Activated CD8-positive, alpha-beta memory T cell treated with anti-CD3 and anti-CD28 coated beads, Interleukin-2, amount 10 ng/mL, durations not matched to agents 7 days and 5 days (primary cell): Measurements from ENCODE around the gene BCL3. TPM values are rescaled to one million over a fixed set of nuclear protein-coding genes. Genes with fewer than 3 reads are reported as not detected.

ENCODE experiments used
- ATAC-seq: fragments of 150-1000 bp; cut with Tn5 transposase; one replicate; pipeline ENCODE4 v1.10.0; 2021; ENCODE audit warnings: moderate library complexity
- CTCF ChIA-PET: fragments of 350-600 bp; sonication (Branson Sonifier 250); formaldehyde crosslinking; loops from one replicate; lab custom pipeline; 2021; ENCODE audit warnings: antibody characterized with exemption; lab: Charles Lee
- DNase-seq: peaks from one replicate; pipeline ENCODE4 v3.0.0-alpha.2; 2020
- H3K27ac Mint-ChIP-seq: one replicate; pipeline ENCODE4 v1.8.0; 2021; ENCODE audit warnings: mild to moderate bottlenecking, mixed read lengths
- H3K27me3 Mint-ChIP-seq: one replicate; pipeline ENCODE4 v1.8.0; 2021; ENCODE audit warnings: mixed read lengths
- H3K36me3 Mint-ChIP-seq: one replicate; pipeline ENCODE4 v1.8.0; 2021; ENCODE audit warnings: mild to moderate bottlenecking, mixed read lengths
- H3K4me1 Mint-ChIP-seq: one replicate; pipeline ENCODE4 v1.8.0; 2021; ENCODE audit warnings: mixed read lengths
- H3K4me3 Mint-ChIP-seq: one replicate; pipeline ENCODE4 v1.8.0; 2021; ENCODE audit warnings: mild to moderate bottlenecking, moderate library complexity, mixed read lengths
- H3K9me3 Mint-ChIP-seq: one replicate; pipeline ENCODE4 v1.8.0; 2022; ENCODE audit warnings: low read depth, mixed read lengths
- total RNA-seq, 2 experiments: library from RNA; stranded (reverse); gene quantifications; one replicate each; pipeline ENCODE4 v1.2.3, GENCODE V29; 2021

BCL3 gene
- total RNA-seq, 2 experiments from 2014 or later, result 56.3 to 60.3 TPM

DNA sequence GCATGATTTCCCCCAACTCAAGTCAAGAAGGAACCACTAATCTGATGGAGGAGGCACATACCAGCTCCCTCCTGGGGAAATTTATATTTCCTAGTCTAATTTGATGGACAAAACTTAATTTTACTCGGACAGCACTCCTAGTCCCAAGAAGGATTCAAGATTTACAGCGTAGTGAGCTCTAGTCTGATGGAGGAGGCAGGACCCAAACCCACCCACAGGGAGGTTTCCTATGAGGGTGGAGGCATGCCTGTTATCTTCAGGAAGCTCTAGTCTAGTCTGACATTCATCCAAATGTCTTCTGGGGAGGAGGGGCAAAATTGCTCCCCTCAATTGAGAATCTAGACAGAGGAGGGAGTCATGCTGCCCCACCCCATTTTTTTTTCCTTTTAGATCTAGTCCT is 10.4 kb upstream of the BCL3 start:
- CTCF ChIA-PET, result interaction anchor here (1.0 to 9.0 kb wide), 3 partner anchors 9 to 32 kb away, joined by 5 to 75 read pairs (median 5); no protein-coding TSS in a partner anchor
- DNase-seq (no peak), ATAC-seq (no peak)
- Mint-ChIP-seq H3K27ac (no peak overlapping the region), H3K4me1 (peaks cover 32% of the 10 kb centered on the region), H3K9me3 (no peaks in the 10 kb centered on the region), H3K4me3 (no peak overlapping the region), H3K27me3 (no peaks in the 10 kb centered on the region), H3K36me3 (no peaks in the 10 kb centered on the region)

DNA sequence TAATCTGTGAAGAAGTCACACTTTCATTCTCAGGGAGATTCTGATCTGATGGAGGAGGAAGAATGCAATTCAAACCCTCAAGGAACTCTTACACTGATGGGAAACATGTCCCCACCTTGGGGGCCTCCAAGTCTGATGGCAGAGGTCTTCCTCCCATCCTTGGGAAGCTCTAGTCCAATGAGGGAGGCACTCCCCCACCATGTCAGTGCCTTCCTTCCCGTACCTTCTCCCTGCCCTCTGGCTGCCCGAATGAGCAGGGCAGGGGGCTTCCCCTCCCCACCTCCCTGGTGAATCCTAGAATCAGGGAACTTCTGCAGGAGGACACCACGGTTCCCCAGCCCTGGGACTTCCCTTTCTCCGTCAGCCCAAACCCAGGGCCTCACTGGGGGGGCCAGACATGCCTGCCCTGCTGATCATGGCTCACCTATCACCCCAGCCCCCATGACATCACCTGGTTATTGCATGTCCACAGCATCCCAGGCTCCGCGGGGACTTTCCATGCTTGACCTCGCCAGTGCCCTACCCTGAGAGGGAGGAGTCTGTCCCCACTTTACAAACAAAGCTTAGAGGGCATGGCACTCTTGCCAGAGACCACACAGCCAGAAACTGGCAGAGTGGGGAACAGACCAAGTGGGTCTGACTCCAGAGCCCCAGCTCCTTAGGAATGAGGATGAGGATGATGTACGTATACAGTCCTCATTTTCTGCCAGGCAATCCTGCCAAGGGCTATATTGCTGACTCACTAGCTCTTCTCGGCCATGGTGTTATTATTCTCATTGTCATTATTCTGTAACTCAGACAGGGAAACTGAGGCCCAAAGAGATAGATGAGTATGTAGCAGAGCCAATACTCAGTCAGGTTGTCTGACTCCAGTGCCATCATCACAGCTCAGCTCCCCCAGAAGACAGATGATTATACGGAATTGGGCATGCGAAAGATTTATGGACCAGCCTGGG is 9.6 kb upstream of the BCL3 start:
- Mint-ChIP-seq H3K4me3 (no peak overlapping the region), H3K9me3 (no peaks in the 10 kb centered on the region), H3K4me1 (peaks cover 32% of the 10 kb centered on the region), H3K36me3 (no peaks in the 10 kb centered on the region), H3K27me3 (no peaks in the 10 kb centered on the region), H3K27ac (no peak overlapping the region)
- DNase-seq, result no peak
- ATAC-seq, result no peak
- CTCF ChIA-PET, result interaction anchor here (1.0 to 9.0 kb wide), 5 partner anchors 10 to 49 kb away, joined by 3 to 75 read pairs (median 5); no protein-coding TSS in a partner anchor

DNA sequence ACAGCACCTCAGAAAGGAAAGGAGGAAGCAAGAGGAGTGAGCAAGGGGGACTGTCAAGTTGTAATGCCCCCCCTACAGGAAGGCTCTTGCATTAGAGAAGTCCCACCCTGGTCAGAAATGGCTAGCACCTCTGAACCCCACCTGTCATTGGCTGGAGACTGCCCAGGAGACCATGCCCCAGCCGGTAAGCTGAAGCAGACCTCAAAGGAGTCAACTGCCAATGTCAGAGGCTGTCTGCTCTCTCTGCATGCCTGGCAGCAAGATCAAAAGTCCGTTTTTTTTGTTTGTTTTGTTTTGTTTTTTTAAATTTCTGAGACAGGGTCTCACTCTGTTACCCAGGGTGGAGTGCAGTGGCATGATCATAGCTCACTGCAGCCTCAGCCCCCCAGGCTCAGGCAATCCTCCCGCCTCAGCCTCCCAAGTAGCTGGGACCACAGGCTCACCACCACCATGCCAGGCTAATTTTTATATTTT is 8.1 kb upstream of the BCL3 start:
- Mint-ChIP-seq H3K27me3 (no peaks in the 10 kb centered on the region), H3K36me3 (no peaks in the 10 kb centered on the region), H3K4me1 (peaks cover 26% of the 10 kb centered on the region), H3K4me3 (no peak overlapping the region), H3K9me3 (no peaks in the 10 kb centered on the region), H3K27ac (no peak overlapping the region)
- CTCF ChIA-PET, result interaction anchor here (1.3 to 9.0 kb wide), 3 partner anchors 16 to 51 kb away, joined by 3 to 75 read pairs (median 32); no protein-coding TSS in a partner anchor
- DNase-seq (no peak), ATAC-seq (no peak)

DNA sequence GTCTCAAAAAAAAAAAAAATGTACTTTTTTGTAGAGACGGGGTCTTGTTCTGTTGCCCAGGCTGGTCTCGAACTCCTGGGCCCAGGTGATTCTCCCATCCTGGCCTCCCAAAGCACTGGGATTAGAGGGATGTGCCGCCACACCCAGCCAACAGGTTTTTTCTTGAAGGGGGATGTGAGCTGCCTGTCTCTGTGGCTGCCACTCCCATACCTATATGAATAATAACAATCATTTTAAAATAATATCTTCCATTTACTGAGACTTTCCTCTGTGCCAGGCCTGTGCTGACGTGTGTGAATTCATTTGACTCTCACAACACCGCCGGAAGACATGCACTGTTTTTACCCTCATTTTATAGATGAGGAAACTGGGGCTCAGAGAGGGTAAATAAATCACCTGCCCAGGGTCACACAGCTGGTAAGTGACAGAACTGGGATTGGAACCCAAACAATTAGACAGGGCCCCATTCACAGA is 7.2 kb upstream of the BCL3 start:
- no peak for DNase-seq
- H3K36me3 Mint-ChIP-seq, result no peaks in the 10 kb centered on the region
- peaks cover 1% of the 10 kb centered on the region for H3K27me3 Mint-ChIP-seq
- H3K4me3 Mint-ChIP-seq, result no peak overlapping the region
- no peak for ATAC-seq
- H3K9me3 Mint-ChIP-seq, result no peaks in the 10 kb centered on the region
- no peak overlapping the region for H3K27ac Mint-ChIP-seq
- peaks cover 30% of the 10 kb centered on the region for H3K4me1 Mint-ChIP-seq
- CTCF ChIA-PET, result interaction anchor here (0.7 to 9.0 kb wide), 3 partner anchors 17 to 57 kb away, joined by 3 to 75 read pairs (median 32); no protein-coding TSS in a partner anchor

DNA sequence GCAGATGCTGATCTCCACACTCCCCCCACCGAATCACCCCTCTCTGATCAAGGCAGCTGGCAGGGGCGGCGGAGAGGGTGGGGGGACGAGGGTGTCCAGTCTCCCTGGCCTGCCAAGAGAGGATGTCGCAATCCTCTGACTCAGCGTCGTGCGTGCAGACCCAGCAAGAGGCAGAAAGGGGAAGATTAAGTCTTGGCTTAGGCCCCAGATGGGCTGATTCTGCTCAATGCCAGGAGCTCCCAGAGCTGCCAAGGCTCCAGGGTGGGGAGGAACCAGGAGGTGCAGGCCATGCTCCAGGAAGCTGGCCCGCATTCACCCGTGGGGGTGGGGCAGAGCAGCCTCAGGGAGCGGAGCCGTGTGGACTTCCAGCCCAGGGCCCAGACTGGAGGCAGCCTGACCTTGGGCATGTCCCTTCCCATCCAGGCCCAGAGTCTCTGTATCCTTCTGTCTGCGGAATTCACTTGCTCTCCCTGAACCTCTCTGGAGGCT is 6.6 kb upstream of the BCL3 start:
- H3K4me1 Mint-ChIP-seq, result peaks cover 33% of the 10 kb centered on the region
- ATAC-seq (no peak), DNase-seq (no peak)
- H3K27ac Mint-ChIP-seq, result peak overlapping the region; percentile 19
- CTCF ChIA-PET, result interaction anchor here (0.7 to 9.0 kb wide), 3 partner anchors 18 to 56 kb away, joined by 3 to 75 read pairs (median 32); no protein-coding TSS in a partner anchor
- no peaks in the 10 kb centered on the region for H3K9me3 Mint-ChIP-seq
- no peaks in the 10 kb centered on the region for H3K36me3 Mint-ChIP-seq
- H3K4me3 Mint-ChIP-seq, result no peak overlapping the region
- peaks cover 3% of the 10 kb centered on the region for H3K27me3 Mint-ChIP-seq

DNA sequence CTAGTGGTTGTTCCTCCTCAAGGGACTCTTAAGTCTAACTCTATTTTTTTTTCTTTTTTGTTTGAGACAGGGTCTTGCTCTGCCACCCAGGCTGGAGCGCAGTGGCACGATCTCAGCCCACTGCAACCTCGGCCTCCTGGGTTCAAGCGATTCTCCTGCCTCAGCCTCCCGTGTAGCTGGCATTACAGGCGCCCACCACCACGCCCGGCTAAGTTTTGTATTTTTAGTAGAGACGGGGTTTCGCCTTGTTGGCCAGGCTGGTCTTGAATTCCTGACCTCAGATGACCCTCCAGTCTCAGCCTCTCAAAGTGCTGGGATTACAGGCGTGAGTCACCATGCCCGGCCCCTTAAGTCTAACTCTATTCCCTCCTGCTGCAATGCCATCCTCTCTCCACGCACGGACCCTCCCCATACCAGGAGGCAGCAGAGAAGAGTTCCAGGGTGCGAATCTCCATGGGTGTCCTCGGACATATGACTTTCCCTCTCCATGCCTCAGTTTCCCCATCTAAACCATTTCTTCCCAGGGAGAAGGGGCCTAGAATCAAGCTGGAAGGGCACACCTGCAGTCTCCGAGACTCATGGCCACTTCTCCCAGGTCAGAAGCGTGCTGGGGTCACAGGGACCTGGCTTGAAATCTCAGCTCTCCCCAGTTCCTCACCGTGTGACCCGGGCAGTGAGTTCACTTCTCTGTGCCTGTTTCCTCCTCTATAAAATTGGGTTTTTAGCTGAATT is 6.0 kb upstream of the BCL3 start:
- Mint-ChIP-seq H3K27me3 (peaks cover 3% of the 10 kb centered on the region), H3K4me1 (peaks cover 31% of the 10 kb centered on the region), H3K4me3 (no peak overlapping the region), H3K9me3 (no peaks in the 10 kb centered on the region), H3K36me3 (no peaks in the 10 kb centered on the region), H3K27ac (no peak overlapping the region)
- DNase-seq (no peak), ATAC-seq (no peak)
- CTCF ChIA-PET, result interaction anchor here (0.9 to 9.0 kb wide), 4 partner anchors 14 to 49 kb away, joined by 3 to 75 read pairs (median 18); no protein-coding TSS in a partner anchor

DNA sequence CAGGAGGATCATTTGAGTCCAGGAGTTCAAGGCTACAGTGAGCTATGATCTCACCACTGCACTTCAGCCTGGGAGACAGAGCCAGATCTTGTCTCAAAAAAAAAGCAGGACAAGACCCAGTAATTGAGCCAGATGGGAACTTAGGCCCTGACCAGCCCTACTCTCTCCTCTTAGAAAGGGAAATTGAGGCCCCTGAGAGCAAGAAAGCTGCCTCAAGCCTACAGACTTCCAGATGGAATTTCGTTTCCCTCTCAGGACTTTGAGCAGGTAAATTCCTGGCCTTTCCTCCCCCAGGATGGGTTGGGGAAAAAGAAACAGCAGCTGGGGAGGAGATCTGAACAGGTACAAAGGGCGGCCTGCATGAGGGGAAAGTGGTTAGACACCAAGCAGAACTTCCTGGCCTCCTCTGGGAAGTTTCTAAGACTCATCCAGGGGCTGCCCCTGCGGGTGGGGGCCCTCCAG is 3.6 kb upstream of the BCL3 start:
- H3K9me3 Mint-ChIP-seq, result no peaks in the 10 kb centered on the region
- H3K27me3 Mint-ChIP-seq, result peaks cover 3% of the 10 kb centered on the region
- H3K27ac Mint-ChIP-seq, result no peak overlapping the region
- peaks cover 10% of the 10 kb centered on the region for H3K36me3 Mint-ChIP-seq
- H3K4me1 Mint-ChIP-seq, result peaks cover 30% of the 10 kb centered on the region
- CTCF ChIA-PET, result interaction anchor here (0.9 to 9.0 kb wide), 2 partner anchors 9 to 21 kb away, joined by 3 to 75 read pairs; no protein-coding TSS in a partner anchor
- ATAC-seq (no peak), DNase-seq (no peak)
- H3K4me3 Mint-ChIP-seq, result no peak overlapping the region

DNA sequence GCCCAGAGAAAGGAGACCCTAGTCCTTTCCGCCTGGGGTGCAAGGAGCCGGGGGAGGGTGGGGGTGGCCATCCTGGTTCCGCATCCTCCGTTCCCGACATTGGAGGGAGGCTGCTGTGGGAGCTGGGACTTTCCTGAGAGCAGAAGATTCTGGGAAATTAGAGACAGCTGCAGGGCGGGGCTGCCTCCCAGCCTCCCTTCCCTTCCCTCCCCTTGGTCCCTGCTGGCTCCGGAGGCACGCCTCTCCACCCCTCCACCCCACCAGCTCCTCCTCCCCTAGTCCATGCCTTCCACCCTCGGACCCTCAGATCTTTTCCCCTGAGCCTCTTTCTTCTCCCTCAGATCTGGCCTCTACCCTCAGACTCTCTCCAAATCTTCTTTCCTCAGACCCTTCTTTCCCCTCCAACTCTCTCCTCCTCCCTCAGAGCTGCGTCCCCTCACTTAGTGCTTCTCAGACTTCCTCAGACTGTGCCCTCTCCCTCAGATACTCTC is 3.1 kb upstream of the BCL3 start:
- H3K27ac Mint-ChIP-seq, result no peak overlapping the region
- DNase-seq (no peak), ATAC-seq (no peak)
- H3K36me3 Mint-ChIP-seq, result peaks cover 14% of the 10 kb centered on the region
- CTCF ChIA-PET, result interaction anchor here (0.9 to 9.0 kb wide), 2 partner anchors 8 to 21 kb away, joined by 3 to 75 read pairs; no protein-coding TSS in a partner anchor
- H3K27me3 Mint-ChIP-seq, result peaks cover 3% of the 10 kb centered on the region
- no peaks in the 10 kb centered on the region for H3K9me3 Mint-ChIP-seq
- H3K4me1 Mint-ChIP-seq, result peaks cover 32% of the 10 kb centered on the region
- no peak overlapping the region for H3K4me3 Mint-ChIP-seq

DNA sequence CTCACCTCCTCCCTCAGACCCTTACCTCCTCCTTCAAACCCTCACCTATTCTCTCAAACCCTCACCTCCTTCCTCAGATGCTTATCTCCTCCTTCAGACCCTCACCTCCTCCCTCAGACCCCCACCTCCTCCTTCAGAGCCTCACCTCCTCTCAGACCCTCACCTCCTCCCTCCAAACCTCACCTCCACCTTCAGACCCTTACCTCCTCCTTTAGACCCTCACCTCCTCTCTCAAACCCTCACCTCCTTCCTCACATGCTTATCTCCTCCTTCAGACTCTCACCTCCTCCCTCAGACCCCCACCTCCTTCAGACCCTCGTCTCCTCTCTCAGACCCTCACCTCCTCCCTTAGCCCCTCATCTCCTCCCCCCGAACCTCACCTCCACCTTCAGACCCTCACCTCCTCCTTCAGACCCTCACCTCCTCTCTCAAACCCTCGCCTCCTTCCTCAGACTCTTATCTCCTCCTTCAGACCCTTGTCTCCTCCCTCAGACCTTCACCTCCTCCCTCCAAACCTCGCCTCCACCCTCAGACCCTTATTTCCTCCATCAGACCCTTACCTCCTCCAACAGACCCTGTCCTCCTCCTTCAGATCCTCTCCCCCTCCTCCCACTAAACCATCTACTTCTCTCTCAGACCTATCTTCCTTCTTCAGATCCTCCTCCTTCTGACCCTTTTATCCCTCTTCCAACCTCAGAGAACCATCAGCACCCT is 2.5 kb upstream of the BCL3 start:
- ATAC-seq (no peak), DNase-seq (no peak)
- peak overlapping the region; percentile 22 for H3K27ac Mint-ChIP-seq
- peaks cover 20% of the 10 kb centered on the region for H3K36me3 Mint-ChIP-seq
- no peak overlapping the region for H3K4me3 Mint-ChIP-seq
- no peaks in the 10 kb centered on the region for H3K9me3 Mint-ChIP-seq
- H3K27me3 Mint-ChIP-seq, result peaks cover 3% of the 10 kb centered on the region
- peaks cover 38% of the 10 kb centered on the region for H3K4me1 Mint-ChIP-seq
- CTCF ChIA-PET, result interaction anchor here (0.7 to 9.0 kb wide), 2 partner anchors 22 to 25 kb away, joined by 4 to 75 read pairs; no protein-coding TSS in a partner anchor

DNA sequence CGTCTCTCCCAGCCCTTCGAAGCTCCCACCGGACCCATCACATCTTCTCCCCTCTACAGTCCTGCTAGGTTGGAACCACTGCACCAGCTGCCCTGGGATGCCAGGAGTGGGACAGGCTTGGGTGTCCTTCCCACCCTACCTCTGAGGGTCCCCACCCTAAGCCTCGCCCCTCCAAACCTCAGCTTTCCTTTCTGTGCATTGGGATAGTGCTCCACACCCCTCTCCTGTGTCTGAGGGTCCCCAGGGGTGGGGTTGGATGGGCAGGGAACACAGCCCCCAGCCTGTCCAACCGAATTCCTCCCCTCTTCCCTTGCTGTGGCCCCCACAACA is 1.9 kb upstream of the BCL3 start:
- ATAC-seq, result no peak
- DNase-seq, result no peak
- Mint-ChIP-seq H3K9me3 (no peaks in the 10 kb centered on the region), H3K27ac (peak overlapping the region; percentile 22), H3K36me3 (peaks cover 25% of the 10 kb centered on the region), H3K27me3 (peaks cover 3% of the 10 kb centered on the region), H3K4me3 (peak overlapping the region; percentile 96), H3K4me1 (peaks cover 41% of the 10 kb centered on the region)
- CTCF ChIA-PET, result interaction anchor here (0.7 to 9.0 kb wide), 2 partner anchors 22 to 24 kb away, joined by 4 to 75 read pairs; no protein-coding TSS in a partner anchor

DNA sequence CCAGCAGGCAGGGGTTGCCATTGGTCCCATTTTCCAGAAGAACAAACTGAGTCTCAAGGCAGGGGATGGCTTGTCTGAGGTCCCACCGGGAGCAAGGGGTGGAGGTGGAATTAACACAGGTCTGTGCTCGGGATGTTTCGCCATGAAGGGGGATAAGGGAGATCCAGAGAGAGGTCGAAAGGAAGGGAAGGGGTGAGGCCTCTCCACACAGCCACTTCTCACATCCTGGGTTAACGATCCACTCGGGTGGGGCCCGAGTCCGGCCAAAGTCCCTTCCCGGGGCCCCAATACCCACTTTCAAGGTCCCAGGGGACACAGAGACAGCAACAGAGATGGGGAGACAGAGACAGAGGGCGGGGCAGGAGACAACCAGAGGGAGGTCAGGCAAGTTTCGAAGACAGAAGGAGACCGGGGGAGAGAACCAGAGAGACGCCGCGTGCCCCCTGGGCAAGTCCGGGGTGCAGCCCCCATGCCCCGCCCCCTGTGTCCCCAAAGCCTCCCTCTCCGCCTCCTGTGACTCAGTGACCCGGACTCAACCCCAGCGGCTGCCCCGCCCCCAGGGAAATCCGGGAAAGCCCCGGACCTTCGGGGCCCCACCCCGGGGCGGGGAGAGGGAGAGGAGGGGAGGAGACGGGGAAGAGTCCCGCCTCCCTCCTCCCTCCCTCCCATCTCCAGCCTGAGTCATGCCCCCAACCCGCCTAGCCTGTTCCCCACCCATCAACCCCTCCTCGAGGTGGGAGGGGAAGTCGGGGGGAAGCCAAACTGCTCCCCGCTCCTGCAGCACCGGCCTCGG is 1.4 kb upstream of the BCL3 start:
- DNase-seq (peak; percentile 94), ATAC-seq (peak; percentile 76)
- CTCF ChIA-PET, result no interaction called here
- peaks cover 31% of the 10 kb centered on the region for H3K36me3 Mint-ChIP-seq
- H3K4me3 Mint-ChIP-seq, result peak overlapping the region; percentile 96
- peaks cover 3% of the 10 kb centered on the region for H3K27me3 Mint-ChIP-seq
- H3K27ac Mint-ChIP-seq, result peak overlapping the region; percentile 96
- H3K4me1 Mint-ChIP-seq, result peaks cover 47% of the 10 kb centered on the region
- no peaks in the 10 kb centered on the region for H3K9me3 Mint-ChIP-seq
